ENCODE data around the gene NRBF2.
"Not testable (repeated sequence)": the region's sequence is repeated elsewhere in the genome, so short reads cannot be mapped to it uniquely, and the experiment has no call there.

Gene NRBF2

DNA sequence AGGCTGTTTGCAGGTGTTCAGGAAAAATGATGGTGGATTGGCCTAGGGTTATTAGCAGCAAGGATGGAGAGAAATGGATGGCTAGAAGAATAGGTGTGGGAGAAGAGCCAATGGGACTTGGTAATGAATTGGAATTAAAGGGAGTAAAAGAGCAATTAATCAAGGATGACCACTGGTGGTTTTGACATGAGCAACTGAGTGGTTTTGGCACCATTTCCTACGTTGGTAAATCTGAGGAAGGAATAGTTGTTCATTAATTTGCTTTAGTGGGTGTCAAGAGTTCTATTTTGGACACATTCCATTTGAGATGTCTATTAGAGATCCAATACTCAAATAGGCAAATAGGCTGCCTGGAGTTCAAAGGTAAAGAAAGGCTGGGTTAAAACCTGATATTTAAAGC, 38.2 kb upstream of the NRBF2 start:
- H3K9me3 ChIP-seq (ENCODE audit: insufficient read depth, low read depth, low read length): no peaks in the 10 kb centered on the region
- H4K20me1 ChIP-seq (ENCODE audit: insufficient read depth, low read length, poor library complexity, severe bottlenecking): no peaks in the 10 kb centered on the region
- H3K79me2 ChIP-seq (ENCODE audit: insufficient read depth, low read length): no peaks in the 10 kb centered on the region
- no peak overlapping the region for H3K4me2 ChIP-seq (ENCODE audit: low read depth, low read length, poor library complexity, severe bottlenecking)
- H3K36me3 ChIP-seq (ENCODE audit: insufficient read depth, low read length): no peaks in the 10 kb centered on the region
- H2AFZ ChIP-seq (ENCODE audit: low read length): no peak overlapping the region
- no peaks in the 10 kb centered on the region for H3K27me3 ChIP-seq (ENCODE audit: insufficient read depth, low read length, poor library complexity, severe bottlenecking)
- H3K4me3 ChIP-seq (ENCODE audit: low read length, poor library complexity, severe bottlenecking): no peak overlapping the region
- no peak overlapping the region for H3K9ac ChIP-seq (ENCODE audit: low read depth, low read length, poor library complexity, severe bottlenecking)
- no peaks in the 10 kb centered on the region for H3F3A ChIP-seq (ENCODE audit: low read depth)
- TF ChIP-seq EZH2phosphoT487 (IDR thresholded peaks at IDR 0.05; ENCODE audit: borderline replicate concordance) (no peak), CTCF (conservative IDR thresholded peaks at IDR 0.05; ENCODE audit: low read length) (no peak)
- no peaks in the 10 kb centered on the region for H3K4me1 ChIP-seq (ENCODE audit: insufficient read depth, low read length, poor library complexity, severe bottlenecking)
- H3K9me2 ChIP-seq (replicated peaks; ENCODE audit: low read depth, low read length): no peaks in the 10 kb centered on the region

DNA sequence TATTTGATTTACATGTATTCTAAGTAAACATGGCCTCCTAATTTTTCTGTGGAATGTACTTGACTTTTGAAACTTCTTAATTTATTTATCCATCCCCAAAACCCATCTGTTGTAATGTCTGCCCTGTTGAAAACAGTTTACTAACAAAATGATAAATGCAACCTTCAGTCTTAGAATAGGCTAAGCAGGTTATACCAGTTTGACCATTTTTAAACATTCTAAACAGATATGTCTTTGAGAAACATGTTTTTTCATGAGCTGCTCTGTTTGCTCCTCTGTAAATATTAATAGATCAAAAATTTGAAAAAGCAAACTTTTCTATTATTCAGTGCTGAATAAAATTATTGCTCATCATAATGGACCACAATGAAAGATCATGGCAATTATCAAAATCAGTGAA, 33.4 kb upstream of the NRBF2 start:
- Histone ChIP-seq H3K9me2 (replicated peaks; ENCODE audit: low read depth, low read length) (no peaks in the 10 kb centered on the region), H3K9ac (ENCODE audit: low read depth, low read length, poor library complexity, severe bottlenecking) (no peak overlapping the region), H3F3A (ENCODE audit: low read depth) (no peaks in the 10 kb centered on the region), H3K79me2 (ENCODE audit: insufficient read depth, low read length) (no peaks in the 10 kb centered on the region), H3K4me3 (ENCODE audit: low read length, poor library complexity, severe bottlenecking) (no peak overlapping the region), H3K36me3 (ENCODE audit: insufficient read depth, low read length) (no peaks in the 10 kb centered on the region), H3K4me2 (ENCODE audit: low read depth, low read length, poor library complexity, severe bottlenecking) (no peak overlapping the region), H3K9me3 (ENCODE audit: insufficient read depth, low read depth, low read length) (no peaks in the 10 kb centered on the region), H2AFZ (ENCODE audit: low read length) (no peak overlapping the region), H3K4me1 (ENCODE audit: insufficient read depth, low read length, poor library complexity, severe bottlenecking) (no peaks in the 10 kb centered on the region), H3K27me3 (ENCODE audit: insufficient read depth, low read length, poor library complexity, severe bottlenecking) (no peaks in the 10 kb centered on the region), H4K20me1 (ENCODE audit: insufficient read depth, low read length, poor library complexity, severe bottlenecking) (no peaks in the 10 kb centered on the region)
- TF ChIP-seq CTCF (conservative IDR thresholded peaks at IDR 0.05; ENCODE audit: low read length) (no peak), EZH2phosphoT487 (IDR thresholded peaks at IDR 0.05; ENCODE audit: borderline replicate concordance) (no peak)

- not testable (repeated sequence) for H3F3A ChIP-seq (ENCODE audit: low read depth); H4K20me1 ChIP-seq (ENCODE audit: insufficient read depth, low read length, poor library complexity, severe bottlenecking); H3K4me1 ChIP-seq (ENCODE audit: insufficient read depth, low read length, poor library complexity, severe bottlenecking); H3K36me3 ChIP-seq (ENCODE audit: insufficient read depth, low read length); H3K27me3 ChIP-seq (ENCODE audit: insufficient read depth, low read length, poor library complexity, severe bottlenecking); H3K9me3 ChIP-seq (ENCODE audit: insufficient read depth, low read depth, low read length); H3K79me2 ChIP-seq (ENCODE audit: insufficient read depth, low read length); H3K9me2 ChIP-seq (replicated peaks; ENCODE audit: low read depth, low read length); H2AFZ ChIP-seq (ENCODE audit: low read length); H3K4me2 ChIP-seq (ENCODE audit: low read depth, low read length, poor library complexity, severe bottlenecking); H3K9ac ChIP-seq (ENCODE audit: low read depth, low read length, poor library complexity, severe bottlenecking); H3K4me3 ChIP-seq (ENCODE audit: low read length, poor library complexity, severe bottlenecking)
These were observed 32.0 kb upstream of the NRBF2 start for GRCh38 chr10:63101091-63101490.

DNA sequence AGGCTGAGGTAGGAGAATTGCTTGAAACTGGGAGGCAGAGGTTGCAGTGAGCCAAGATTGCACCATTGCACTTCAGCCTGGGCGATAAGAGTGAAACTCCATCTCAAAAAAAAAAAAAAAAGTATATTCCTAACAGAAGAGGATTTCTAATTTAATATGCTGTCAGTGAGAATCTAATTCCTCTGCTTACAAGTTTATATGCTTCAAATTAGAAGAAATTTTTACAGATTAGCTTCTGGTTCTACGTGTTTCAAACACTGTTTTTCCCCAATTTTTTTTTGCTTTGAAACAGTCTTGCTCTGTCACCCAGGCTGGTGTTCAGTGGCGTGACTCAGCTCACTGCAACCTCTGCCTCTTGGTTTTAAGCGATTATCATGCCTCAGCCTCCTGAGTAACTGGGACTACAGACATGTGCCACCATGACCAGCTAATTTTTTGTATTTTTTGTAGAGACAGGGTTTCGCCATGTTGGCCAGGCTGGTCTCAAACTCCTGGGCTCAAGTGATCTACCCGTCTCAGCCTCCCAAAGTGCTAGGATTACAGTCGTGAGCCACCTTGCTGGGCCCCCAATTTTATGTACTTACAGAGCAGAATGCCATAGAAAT, 30.7 kb upstream of the NRBF2 start:
- H2AFZ ChIP-seq (ENCODE audit: low read length); H4K20me1 ChIP-seq (ENCODE audit: insufficient read depth, low read length, poor library complexity, severe bottlenecking); H3K9me3 ChIP-seq (ENCODE audit: insufficient read depth, low read depth, low read length); H3K9me2 ChIP-seq (replicated peaks; ENCODE audit: low read depth, low read length); H3K4me1 ChIP-seq (ENCODE audit: insufficient read depth, low read length, poor library complexity, severe bottlenecking); H3K36me3 ChIP-seq (ENCODE audit: insufficient read depth, low read length); H3K27me3 ChIP-seq (ENCODE audit: insufficient read depth, low read length, poor library complexity, severe bottlenecking); H3K79me2 ChIP-seq (ENCODE audit: insufficient read depth, low read length); H3K4me2 ChIP-seq (ENCODE audit: low read depth, low read length, poor library complexity, severe bottlenecking); H3K4me3 ChIP-seq (ENCODE audit: low read length, poor library complexity, severe bottlenecking); H3F3A ChIP-seq (ENCODE audit: low read depth); H3K9ac ChIP-seq (ENCODE audit: low read depth, low read length, poor library complexity, severe bottlenecking): not testable (repeated sequence)

DNA sequence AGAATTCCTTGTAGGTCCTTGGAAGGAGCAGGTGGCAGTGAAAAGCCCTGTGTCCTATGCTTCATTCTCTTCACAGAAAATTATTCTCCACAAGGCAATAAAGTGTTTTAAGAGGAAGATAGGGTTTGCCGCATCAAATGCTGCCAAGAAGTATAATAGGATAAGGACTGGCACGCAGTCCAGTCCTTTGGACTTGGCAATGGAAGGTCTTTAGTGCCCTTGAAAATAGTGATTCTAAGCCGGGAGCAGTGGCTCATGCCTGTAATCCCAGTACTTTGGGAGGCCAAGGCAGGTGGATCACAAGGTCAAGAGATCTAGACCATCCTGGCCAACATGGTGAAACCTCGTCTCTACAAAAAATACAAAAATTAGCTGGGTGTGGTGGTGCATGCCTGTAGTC, 29.9 kb upstream of the NRBF2 start:
- not testable (repeated sequence) for H2AFZ ChIP-seq (ENCODE audit: low read length); H3K79me2 ChIP-seq (ENCODE audit: insufficient read depth, low read length); H3K9me3 ChIP-seq (ENCODE audit: insufficient read depth, low read depth, low read length); H3K4me1 ChIP-seq (ENCODE audit: insufficient read depth, low read length, poor library complexity, severe bottlenecking); H3K9me2 ChIP-seq (replicated peaks; ENCODE audit: low read depth, low read length); H3K36me3 ChIP-seq (ENCODE audit: insufficient read depth, low read length); H3K4me2 ChIP-seq (ENCODE audit: low read depth, low read length, poor library complexity, severe bottlenecking); H3K4me3 ChIP-seq (ENCODE audit: low read length, poor library complexity, severe bottlenecking); H3F3A ChIP-seq (ENCODE audit: low read depth); H3K27me3 ChIP-seq (ENCODE audit: insufficient read depth, low read length, poor library complexity, severe bottlenecking); H4K20me1 ChIP-seq (ENCODE audit: insufficient read depth, low read length, poor library complexity, severe bottlenecking); H3K9ac ChIP-seq (ENCODE audit: low read depth, low read length, poor library complexity, severe bottlenecking)
